GM23338 (cell line): ENCODE results near the gene TUBA4B. TPM values are rescaled to one million over a fixed set of nuclear protein-coding genes. Genes with fewer than 3 reads are reported as not detected.

Source experiments
- ATAC-seq: fragments of 200-7000 bp; cut with Tn5 transposase; 3 replicates; pipeline ENCODE4 v1.9.1; 2020
- DNase-seq: peaks from one replicate; pipeline ENCODE4 v3.0.0-alpha.2; 2015; ENCODE audit warnings: low spot score
- H2AFZ ChIP-seq: fragments of 200-600 bp; sonication (generic); 2 replicates; pipeline ENCODE4 v1.8.0; 2016; ENCODE audit warnings: antibody characterized with exemption, mild to moderate bottlenecking, moderate library complexity
- H3F3A ChIP-seq: fragments of 200-600 bp; sonication (generic); replicated peaks from 2 replicates; pipeline ENCODE4 v1.8.0; 2017; ENCODE audit warnings: antibody characterized with exemption, mixed run types, low read depth
- H3K27ac ChIP-seq: fragments of 200-600 bp; sonication (generic); 2 replicates; pipeline ENCODE4 v1.6.1; 2016; ENCODE audit warnings: low read depth
- H3K27me3 ChIP-seq: fragments of 200-600 bp; sonication (generic); 2 replicates; pipeline ENCODE4 v1.8.0; 2016; ENCODE audit warnings: mild to moderate bottlenecking, mixed run types, moderate library complexity; ENCODE audit not compliant: insufficient read depth
- H3K36me3 ChIP-seq: fragments of 200-600 bp; sonication (generic); 2 replicates; pipeline ENCODE4 v1.8.0; 2016; ENCODE audit warnings: mild to moderate bottlenecking; ENCODE audit not compliant: insufficient read depth
- H3K4me1 ChIP-seq: fragments of 200-600 bp; sonication (generic); 2 replicates; pipeline ENCODE4 v1.8.0; 2016; ENCODE audit warnings: mild to moderate bottlenecking, moderate library complexity; ENCODE audit not compliant: insufficient read depth
- H3K4me2 ChIP-seq: fragments of 200-600 bp; sonication (generic); 2 replicates; pipeline ENCODE4 v1.7.1; 2017; ENCODE audit warnings: mixed run types
- H3K4me3 ChIP-seq: fragments of 200-600 bp; sonication (generic); 2 replicates; pipeline ENCODE4 v1.6.1; 2016; ENCODE audit warnings: mixed run types
- H3K79me2 ChIP-seq: fragments of 200-600 bp; sonication (generic); replicated peaks from 2 replicates; pipeline ENCODE4 v1.8.0; 2017; ENCODE audit warnings: mild to moderate bottlenecking; ENCODE audit not compliant: insufficient read depth
- H3K9me2 ChIP-seq: fragments of 200-600 bp; sonication (generic); 2 replicates; pipeline ENCODE4 v1.8.0; 2017; ENCODE audit not compliant: insufficient read depth
- H4K20me1 ChIP-seq: fragments of 200-600 bp; sonication (generic); replicated peaks from 2 replicates; pipeline ENCODE4 v1.8.0; 2017; ENCODE audit warnings: mild to moderate bottlenecking; ENCODE audit not compliant: insufficient read depth
- H3K27ac Mint-ChIP-seq: 2 replicates; pipeline ENCODE4 v1.8.0; 2020; ENCODE audit warnings: inconsistent platforms, mild to moderate bottlenecking, moderate library complexity, mixed read lengths
- H3K27me3 Mint-ChIP-seq: 3 replicates; pipeline ENCODE4 v1.8.0; 2022; ENCODE audit warnings: low read depth, mild to moderate bottlenecking, moderate library complexity, mixed read lengths, inconsistent platforms; ENCODE audit not compliant: insufficient read depth, poor library complexity
- H3K36me3 Mint-ChIP-seq: 3 replicates; pipeline ENCODE4 v1.8.0; 2021; ENCODE audit warnings: low read depth, mild to moderate bottlenecking, inconsistent platforms, moderate library complexity, mixed read lengths
- H3K4me1 Mint-ChIP-seq: 3 replicates; pipeline ENCODE4 v1.8.0; 2020; ENCODE audit warnings: mild to moderate bottlenecking, inconsistent platforms, mixed read lengths
- H3K4me3 Mint-ChIP-seq: 3 replicates; pipeline ENCODE4 v1.8.0; 2021; ENCODE audit warnings: moderate library complexity, mild to moderate bottlenecking, inconsistent platforms, mixed read lengths
- H3K9me3 Mint-ChIP-seq: 3 replicates; pipeline ENCODE4 v1.8.0; 2020; ENCODE audit warnings: moderate library complexity, mild to moderate bottlenecking, inconsistent platforms, mixed read lengths
- CREB1 ChIP-seq: fragments of 250-450 bp; sonication (Bioruptor Pico); IDR thresholded peaks from 2 replicates; pipeline ENCODE4 v1.5.0; 2020; ENCODE audit warnings: low read depth, mild to moderate bottlenecking, moderate library complexity
- CTCF ChIP-seq, 2 experiments: fragments of 200-600 bp in 1 of 2; sonication (generic) in 1 of 2; conservative IDR thresholded peaks; 2 replicates each; pipeline versions ENCODE4 v1.5.1 to v1.6.1; 2016 to 2017; ENCODE audit warnings: antibody characterized with exemption in 2 of 2, low read depth in 2 of 2, mild to moderate bottlenecking in 2 of 2, moderate library complexity in 1 of 2
- ETS1 ChIP-seq: IDR thresholded peaks from 2 replicates; pipeline ENCODE4 v1.6.1; 2016; ENCODE audit warnings: antibody characterized with exemption
- NANOG ChIP-seq: IDR thresholded peaks from 2 replicates; pipeline ENCODE4 v1.6.1; 2016; ENCODE audit warnings: antibody characterized with exemption, borderline replicate concordance
- POLR2AphosphoS5 ChIP-seq: IDR thresholded peaks from 2 replicates; pipeline ENCODE4 v1.6.1; 2016; ENCODE audit warnings: antibody characterized with exemption, low read depth
- REST ChIP-seq: IDR thresholded peaks from one replicate; pipeline ENCODE4 v1.6.1; 2018; ENCODE audit warnings: antibody characterized with exemption; ENCODE audit not compliant: unreplicated experiment
- ZNF114 ChIP-seq: fragments of 250-450 bp; sonication (Bioruptor Pico); IDR thresholded peaks from 2 replicates; pipeline ENCODE4 v1.5.0; 2020; ENCODE audit warnings: mild to moderate bottlenecking, moderate library complexity
- ZNF331 ChIP-seq: fragments of 250-450 bp; sonication (Bioruptor Pico); IDR thresholded peaks from 2 replicates; pipeline ENCODE4 v1.5.0; 2020; ENCODE audit warnings: low read depth, mild to moderate bottlenecking, moderate library complexity
- polyA plus RNA-seq: library from polyadenylated mRNA; unstranded; fragments of >200 nt; fragmentation: Nextera tagmentation; extraction: Ambion mirVana; gene quantifications from 2 replicates; pipeline ENCODE4 v1.2.1, GENCODE V29; 2016
- total RNA-seq: library from RNA; depleted of rRNA; stranded (reverse); fragments of >200 nt; shearing (Covaris generic); gene quantifications from 2 replicates; pipeline ENCODE4 v1.2.3, GENCODE V29; 2014

Gene TUBA4B
- total and polyA plus RNA-seq, 2 experiments from 2014 or later = 0.14 TPM; not detected in 1

GRCh38 chr2:219289537-219290361 lies 36.7 kb downstream of the TUBA4B start (continued):
- TF ChIP-seq CREB1 = no peak
- TF ChIP-seq NANOG = no peak
- TF ChIP-seq ZNF331 (CRISPR knock-in tag) = no peak
- TF ChIP-seq REST = no peak

- Mint-ChIP-seq H3K27ac (no peak overlapping the region), H3K9me3 (no peaks in the 10 kb centered on the region; the same call in 1 of the 3 replicates), H3K27me3 (peaks cover 18% of the 10 kb centered on the region), H3K4me3 (no peak overlapping the region), H3K4me1 (peaks cover 10% of the 10 kb centered on the region), H3K36me3 (no peaks in the 10 kb centered on the region; the same call in 2 of the 3 replicates)
- ATAC-seq = no peak
- DNase-seq = no peak
- Histone ChIP-seq H3K27ac (no peak overlapping the region), H3K4me2 (no peak overlapping the region), H3F3A (peaks cover 5% of the 10 kb centered on the region; the same call in 1 of the 2 replicates), H2AFZ (no peak overlapping the region), H4K20me1 (no peaks in the 10 kb centered on the region; the same call in 1 of the 2 replicates), H3K79me2 (no peaks in the 10 kb centered on the region), H3K4me3 (no peak overlapping the region), H3K36me3 (no peaks in the 10 kb centered on the region), H3K4me1 (peaks cover 5% of the 10 kb centered on the region; the same call in 1 of the 2 replicates), H3K9me2 (no peaks in the 10 kb centered on the region), H3K27me3 (peaks cover 12% of the 10 kb centered on the region)
- TF ChIP-seq CTCF (conservative IDR thresholded peaks at IDR 0.05; ENCODE audit: low read depth in 2 of 2) (no peak), ZNF114 (CRISPR knock-in tag) (no peak), ETS1 (no peak), POLR2AphosphoS5 (no peak)
Measured at GRCh38 chr2:219290381-219291171, 37.5 kb downstream of the TUBA4B start.
